ENCODE results near the gene CCDC85B.
A peak's percentile ranks its signal among the peaks of the same experiment; 100 is the strongest.

Gene CCDC85B

DNA sequence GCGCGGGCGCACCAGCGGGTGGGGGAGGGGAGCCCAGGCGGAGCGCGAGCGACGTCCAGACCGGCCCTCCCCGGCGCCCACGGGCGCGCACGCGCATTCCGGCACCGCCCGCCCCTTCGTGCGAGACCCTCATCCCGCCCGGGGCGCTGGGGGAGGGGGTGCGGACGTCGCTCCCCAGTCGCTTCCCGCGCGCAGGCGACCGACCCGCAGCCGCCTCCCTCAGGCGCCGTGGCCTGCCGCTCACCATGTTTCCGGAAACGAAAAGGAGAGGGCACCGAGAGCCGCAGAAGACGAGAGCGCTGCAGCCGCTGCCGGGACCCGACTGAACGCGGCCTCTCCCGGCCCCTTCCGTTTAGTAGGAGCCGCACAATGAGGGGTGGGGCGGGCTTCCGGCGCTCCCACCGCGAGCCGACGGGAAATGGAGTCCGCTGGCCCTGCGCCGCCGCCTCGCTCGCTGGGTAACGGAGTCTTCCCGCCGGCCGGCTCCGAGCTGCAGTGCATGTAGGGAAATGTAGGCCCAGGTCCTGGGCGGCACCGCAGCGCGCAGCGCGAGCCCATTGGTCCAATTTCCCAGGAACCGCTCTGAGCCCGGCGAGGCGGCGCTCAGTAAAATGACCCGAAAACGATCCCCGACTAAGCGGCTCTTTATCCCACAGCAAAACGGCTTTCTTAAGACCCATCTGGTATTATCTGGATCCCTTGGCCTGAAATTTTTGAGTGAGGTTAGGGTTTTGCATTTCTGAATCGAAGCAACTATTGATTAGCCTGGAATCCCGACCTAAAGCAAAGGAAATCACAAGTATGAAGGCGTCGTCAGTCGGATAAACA is 32.4 kb upstream of the CCDC85B start, which contains the start of gene CFL1:
CFL1 (minus strand) TSS at position 328 of the 828 bp plus-strand sequence; CDS start at position 247, 81 bp downstream.
- DNase-seq = peak; percentile 91

DNA sequence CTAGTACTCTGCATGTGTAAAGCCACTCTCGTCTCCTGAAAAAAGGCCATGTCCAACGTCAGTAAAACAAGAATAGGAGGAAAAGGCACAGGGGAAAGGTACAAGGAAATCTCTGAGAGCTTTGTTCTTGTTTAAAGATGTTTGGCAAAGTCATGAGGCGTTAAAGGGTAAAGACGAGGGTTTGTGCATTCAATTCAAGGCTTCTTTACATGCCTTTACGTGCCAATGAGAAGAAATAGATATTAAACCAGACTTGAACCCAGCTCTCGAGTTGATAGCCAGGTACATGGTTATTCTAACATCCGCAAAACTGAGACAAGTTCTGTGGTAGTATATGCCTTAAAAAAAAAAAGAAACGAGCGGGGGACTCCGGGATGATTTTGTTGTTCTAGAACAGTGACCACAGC is 31.8 kb upstream of the CCDC85B start:
- DNase-seq = no peak

DNA sequence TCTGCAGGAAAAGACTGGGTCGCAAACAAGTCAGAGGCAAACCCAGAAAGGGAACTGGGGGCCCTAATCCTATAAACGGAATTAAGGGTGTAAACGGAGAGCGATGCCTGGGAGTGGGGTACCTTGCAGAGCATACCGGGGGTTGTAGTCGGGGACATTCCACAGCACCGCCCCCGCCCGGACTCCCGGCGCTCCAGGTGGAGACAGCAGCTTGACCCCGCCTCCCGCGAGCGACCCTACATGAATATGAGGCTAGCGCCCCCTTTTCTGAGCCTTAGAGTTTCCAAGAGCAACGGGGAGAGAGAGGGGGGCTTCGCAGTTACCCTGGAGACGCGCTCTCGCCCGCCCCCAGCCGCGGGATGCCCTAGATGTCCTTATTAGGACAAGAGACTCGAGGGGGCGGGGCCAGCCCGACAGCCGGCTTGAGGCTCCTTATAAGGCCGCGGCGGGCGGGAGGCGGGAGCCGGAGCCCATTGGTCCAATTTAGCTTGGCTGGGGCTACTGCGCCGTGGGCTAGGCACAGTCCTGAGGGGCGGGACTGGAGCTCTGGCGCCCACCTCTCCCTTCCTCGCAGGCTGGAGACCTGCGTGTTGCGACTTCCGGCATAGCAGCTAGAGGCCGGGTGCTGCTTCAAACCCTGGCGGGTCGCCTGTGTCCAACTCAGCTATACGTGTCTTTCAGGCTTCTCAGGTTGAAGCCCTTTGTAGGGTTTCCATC is 31.2 kb upstream of the CCDC85B start:
- peak; percentile 98 for DNase-seq

DNA sequence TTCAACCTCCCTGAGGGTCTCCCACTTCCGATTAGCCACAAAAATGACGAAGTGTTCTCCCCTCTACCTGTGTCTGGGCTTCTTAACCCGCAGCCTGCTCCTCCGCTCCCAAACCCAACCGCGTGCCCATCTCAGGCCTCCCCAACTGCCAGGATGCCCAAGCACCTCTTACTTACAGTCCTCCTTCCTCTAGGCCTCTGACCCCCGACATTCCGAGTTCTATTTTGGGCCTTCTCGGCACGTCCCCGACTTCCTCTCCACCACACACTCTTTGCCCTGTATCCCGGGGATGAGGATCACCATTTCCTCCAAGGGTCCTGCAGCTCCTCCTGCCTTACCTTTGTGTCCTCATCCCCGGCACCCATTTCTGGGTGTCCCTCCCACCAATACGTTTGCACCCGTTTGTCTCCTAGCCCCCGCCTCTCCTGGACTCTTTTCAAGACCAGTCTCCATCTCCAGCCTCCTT is 30.6 kb upstream of the CCDC85B start:
- DNase-seq = no peak

DNA sequence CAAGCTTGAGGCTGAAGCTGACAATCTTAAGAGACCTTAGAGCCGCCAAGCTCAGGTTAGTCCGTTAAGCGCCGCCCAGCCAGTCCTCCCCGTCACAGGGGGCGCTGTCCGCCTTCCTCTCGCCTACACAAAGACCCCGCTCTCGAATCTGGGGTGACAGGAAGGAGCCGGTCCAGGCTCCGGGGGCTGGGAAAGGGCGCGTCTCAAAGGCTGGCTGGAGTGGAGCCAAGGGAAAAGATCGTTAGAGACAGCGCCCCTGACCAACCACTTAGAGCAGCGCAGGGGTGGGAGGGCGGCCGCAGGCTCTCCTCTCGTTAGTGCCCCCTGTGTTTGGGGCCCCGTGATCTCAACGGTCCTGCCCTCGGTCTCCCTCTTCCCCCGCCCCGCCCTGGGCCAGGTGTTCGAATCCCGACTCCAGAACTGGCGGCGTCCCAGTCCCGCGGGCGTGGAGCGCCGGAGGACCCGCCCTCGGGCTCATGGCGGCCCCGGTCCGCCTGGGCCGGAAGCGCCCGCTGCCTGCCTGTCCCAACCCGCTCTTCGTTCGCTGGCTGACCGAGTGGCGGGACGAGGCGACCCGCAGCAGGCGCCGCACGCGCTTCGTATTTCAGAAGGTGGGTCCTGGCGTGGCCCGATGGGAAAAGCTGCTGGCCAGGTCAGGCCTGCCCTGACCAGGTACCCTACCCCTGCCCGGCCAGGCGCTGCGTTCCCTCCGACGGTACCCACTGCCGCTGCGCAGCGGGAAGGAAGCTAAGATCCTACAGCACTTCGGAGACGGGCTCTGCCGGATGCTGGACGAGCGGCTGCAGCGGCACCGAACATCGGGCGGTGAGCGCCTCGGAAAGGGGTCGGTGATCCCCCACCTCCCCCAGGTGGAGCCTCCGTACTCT is 30.0 kb upstream of the CCDC85B start, which contains the start of gene MUS81:
MUS81 (plus strand) TSS at position 156 of the 887 bp plus-strand sequence; CDS start at position 477, 321 bp downstream.
- DNase-seq = peak; percentile 88

DNA sequence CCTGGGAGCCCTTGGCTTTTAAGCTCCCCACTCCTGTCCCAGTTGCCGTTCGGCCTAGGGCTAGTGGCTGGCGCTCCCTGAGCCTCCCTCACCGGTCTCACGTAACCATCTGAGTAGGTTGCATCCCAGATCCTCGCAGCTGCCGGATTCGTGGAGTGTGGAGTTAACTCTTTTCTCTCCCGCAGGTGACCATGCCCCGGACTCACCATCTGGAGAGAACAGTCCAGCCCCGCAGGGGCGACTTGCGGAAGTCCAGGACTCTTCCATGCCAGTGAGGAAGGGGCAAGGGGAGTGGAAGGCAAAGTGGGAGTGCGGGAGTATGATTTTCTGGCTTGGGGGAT is 29.3 kb upstream of the CCDC85B start:
- DNase-seq = no peak

DNA sequence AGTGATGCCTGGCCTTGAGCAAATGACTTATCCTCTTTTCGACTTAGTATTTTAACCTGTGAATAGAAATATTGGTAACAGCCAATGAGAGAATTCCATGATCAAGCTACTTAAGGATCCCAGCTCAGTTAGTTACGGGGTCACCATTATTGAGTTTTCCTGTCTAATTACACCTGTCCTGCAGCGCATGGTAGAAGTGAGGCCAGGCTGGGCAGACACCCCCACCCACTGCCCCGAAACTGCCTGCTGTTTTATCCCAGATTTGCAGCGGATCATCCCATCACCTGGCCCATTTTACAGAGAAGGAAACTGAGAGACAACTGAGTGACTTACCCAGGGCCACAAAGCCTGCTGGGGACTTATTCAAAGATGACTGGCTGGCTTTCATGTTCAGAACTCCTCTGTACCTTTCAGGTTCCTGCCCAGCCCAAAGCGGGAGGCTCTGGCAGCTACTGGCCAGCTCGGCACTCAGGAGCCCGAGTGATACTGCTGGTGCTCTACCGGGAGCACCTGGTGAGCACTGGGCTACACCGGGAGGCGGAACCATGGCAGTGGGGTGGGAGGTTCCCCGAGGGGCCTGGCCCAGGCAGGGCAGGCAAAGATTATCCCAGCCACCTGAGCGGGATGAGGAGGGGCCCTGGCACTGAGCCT is 28.8 kb upstream of the CCDC85B start:
- DNase-seq = no peak

DNA sequence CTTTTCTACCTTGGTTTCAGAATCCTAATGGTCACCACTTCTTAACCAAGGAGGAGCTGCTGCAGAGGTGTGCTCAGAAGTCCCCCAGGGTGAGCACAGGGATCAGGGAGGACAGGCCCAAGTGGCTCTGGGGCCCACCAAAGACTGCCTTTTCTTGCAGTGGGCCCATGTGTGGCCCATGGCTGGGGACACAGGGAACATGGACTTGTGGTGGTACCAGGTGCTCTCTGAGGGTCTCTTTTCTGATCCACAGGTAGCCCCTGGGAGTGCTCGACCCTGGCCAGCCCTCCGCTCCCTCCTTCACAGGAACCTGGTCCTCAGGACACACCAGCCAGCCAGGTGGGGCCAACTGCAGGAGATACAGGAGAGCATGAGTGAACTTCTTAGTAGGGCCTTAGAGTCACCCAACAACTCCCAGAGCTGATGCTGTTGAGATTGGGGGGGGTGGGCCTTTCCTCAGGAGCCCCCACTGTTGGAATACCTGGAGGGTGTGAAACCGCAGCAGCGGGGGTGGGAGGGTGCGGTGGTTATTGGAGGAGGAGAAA is 28.2 kb upstream of the CCDC85B start:
- no peak for DNase-seq

DNA sequence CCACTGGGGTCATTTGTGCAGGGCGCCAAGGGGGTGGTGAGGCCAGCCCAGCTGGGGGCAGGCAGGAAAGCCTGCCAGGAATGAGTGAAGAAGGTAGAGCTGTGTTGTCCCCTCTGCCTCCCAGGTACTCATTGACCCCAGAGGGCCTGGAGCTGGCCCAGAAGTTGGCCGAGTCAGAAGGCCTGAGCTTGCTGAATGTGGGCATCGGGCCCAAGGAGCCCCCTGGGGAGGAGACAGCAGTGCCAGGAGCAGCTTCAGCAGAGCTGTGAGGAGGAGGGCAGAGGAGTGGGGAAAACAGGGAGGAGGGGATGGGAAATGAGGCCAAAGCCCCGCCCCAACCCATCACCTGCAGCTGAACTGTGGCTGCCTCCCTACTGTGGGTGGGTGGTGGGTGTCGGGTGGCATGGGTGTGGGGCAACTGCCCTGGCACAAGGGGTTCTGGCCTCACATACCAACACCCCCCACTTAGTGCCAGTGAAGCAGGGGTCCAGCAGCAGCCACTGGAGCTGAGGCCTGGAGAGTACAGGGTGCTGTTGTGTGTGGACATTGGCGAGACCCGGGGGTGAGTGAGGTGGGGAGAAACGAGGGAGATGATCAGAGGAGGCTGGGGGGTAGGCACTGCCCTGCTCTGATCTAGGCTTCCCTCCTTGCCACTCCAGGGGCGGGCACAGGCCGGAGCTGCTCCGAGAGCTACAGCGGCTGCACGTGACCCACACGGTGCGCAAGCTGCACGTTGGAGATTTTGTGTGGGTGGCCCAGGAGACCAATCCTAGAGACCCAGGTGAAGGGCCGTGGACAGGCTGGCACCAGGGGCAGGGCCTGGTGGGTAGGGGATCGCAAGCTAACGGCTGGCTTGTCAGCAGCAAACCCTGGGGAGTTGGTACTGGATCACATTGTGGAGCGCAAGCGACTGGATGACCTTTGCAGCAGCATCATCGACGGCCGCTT is 27.3 kb upstream of the CCDC85B start:
- DNase-seq = no peak

DNA sequence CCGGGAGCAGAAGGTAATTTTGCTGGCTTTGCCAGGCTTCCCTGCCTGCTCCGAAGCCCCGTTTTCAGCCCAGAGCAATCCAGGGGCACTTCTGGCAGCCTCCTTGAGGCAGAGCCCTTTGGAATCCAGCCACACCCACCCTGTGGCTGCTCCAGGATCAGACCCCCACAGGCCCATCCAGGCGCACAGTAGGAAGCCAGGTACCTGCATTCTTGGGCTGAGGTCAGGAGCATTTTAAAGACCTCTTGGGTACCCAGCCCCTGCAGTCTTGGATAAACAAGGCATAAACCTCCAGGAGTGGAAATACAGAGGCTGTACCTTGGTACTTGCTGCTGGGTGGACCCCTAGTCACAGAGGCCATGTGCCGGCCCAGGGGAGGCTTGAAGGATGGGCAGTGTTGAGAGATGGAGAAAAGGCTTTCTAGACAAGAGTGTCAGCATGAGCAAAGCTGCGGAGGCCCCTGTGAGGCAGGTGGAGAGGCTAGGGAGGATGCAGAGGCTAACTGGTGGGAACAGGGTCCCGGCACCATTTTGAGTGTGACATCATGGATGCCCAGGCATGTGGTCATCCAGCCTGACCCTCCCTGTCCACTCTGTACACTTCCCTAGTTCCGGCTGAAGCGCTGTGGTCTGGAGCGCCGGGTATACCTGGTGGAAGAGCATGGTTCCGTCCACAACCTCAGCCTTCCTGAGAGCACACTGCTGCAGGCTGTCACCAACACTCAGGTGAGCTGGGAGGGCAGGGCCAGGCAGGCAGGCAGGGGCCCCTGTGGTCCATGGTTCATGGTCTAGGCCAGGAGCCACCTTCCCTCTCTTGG is 26.4 kb upstream of the CCDC85B start:
- no peak for DNase-seq

DNA sequence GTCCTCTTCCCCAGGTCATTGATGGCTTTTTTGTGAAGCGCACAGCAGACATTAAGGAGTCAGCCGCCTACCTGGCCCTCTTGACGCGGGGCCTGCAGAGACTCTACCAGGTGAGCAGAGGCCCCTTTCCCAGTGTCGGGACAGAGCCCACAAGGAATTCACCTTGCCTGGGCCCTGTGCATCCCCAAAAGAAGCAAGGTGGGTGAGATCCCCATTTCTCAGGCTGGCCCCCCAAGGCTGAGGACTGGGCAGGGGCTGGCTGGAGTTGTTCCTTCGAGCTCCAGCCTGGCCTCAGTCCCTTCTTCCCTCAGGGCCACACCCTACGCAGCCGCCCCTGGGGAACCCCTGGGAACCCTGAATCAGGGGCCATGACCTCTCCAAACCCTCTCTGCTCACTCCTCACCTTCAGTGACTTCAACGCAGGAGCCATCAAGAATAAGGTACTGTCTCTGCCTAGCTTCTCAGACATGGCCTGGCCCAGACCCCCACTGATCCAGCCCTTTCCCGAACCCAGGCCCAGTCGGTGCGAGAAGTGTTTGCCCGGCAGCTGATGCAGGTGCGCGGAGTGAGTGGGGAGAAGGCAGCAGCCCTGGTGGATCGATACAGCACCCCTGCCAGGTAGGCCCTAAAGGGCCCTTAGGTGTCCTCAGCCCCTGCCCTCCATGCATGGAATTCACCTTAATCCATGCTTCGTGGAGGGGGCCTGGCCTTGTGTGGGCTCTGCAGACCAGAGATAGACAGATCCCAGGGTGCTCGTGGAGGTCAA is 25.6 kb upstream of the CCDC85B start:
- DNase-seq = no peak

DNA sequence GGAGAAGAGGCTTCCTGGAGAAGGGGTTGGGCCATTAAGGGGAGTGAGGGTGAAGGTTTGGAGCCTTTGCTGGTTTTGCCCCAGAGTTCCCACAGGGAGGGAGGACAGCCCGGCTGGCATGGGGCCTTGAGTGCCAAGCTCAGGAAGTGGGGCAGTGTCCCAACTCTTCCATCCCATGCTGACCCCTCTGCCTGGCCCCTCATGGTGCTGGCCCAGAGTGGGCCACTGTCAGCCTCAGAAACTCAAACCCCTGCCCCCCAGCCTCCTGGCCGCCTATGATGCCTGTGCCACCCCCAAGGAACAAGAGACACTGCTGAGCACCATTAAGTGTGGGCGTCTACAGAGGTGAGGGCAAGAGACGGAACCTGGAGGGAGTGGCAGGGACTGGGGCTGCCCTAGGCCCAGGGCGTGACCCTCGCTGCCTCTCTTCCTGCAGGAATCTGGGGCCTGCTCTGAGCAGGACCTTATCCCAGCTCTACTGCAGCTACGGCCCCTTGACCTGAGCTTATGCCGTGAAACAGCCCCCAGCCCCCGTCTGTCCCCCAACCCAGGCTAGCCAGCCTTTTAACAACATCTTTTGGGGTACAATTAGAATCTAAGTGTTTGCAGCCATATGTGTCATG is 24.8 kb upstream of the CCDC85B start:
- DNase-seq = no peak

DNA sequence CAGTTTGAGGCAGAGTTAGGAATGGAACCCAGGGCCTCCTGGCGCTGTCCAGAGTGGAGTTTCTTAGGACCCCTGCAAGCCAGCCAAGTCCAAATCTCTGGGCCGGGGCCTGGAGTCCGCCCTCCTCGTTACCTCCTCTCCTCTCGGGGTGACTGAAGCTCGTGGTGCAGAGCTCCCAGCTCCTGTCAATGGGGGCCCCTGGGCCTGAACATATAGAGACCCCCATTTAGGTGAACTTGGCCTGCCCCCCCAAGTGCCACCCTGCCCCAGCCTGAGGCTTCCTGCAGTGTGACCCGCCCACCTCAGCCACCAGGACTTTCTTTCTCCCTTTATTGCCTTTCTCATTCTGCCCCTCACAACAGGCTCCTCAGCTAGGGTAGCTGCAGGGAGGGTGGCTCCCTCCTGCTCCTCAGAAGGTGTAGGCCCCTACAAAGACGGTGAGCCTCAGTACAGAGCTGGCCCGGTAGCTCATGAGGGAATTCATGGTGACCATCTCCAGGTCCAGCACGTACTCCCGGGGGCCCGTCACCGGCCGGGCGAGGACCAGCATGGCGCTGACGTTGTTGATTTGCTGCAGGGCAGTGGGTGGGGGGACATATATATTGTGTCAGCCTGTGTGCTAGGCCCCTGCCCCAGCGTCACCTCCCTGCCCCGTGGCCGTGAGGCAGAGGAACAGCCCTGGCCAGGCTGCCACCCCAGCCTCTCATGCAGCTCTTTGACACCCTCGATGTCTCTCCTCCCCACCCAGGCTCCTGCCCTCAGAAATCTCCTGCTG is 23.8 kb upstream of the CCDC85B start:
- no peak for DNase-seq

DNA sequence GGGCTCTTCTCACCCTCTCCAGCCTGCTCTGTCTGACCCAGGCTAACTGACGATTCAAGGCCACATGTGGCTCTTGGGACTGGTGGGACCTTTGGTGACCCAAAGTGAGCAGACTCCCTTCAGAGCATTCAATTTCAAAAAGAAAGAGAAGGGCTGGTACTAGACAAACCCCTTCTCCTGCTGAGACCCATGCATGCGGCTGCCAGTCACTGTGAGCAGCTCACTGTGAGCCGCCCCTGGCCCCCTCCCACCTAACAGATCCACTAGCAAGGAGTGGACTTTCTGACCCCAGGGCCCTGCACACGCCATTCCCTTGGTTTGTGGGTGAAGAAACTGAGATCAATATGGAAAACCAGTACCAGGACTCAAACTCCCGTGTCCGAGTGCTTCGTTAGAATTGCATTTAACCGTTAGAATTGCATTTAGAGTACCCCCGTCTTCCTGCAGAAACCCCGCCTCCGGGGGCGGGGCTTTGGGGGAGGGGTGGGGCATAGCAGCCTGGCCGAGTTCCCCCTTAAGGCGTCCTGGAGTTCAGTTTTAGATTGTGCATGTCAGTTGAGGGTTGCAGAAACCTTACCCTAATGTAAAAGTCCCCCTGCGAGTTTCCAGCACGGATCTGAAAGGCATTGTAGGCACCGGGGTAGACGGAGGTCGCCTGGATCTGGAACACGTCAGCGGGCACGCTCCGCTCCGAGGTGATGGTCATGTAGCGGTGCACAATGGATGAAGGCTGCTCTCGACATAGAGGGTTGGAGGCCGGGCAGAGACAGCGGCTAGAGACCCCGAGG is 23.0 kb upstream of the CCDC85B start:
- DNase-seq = no peak

DNA sequence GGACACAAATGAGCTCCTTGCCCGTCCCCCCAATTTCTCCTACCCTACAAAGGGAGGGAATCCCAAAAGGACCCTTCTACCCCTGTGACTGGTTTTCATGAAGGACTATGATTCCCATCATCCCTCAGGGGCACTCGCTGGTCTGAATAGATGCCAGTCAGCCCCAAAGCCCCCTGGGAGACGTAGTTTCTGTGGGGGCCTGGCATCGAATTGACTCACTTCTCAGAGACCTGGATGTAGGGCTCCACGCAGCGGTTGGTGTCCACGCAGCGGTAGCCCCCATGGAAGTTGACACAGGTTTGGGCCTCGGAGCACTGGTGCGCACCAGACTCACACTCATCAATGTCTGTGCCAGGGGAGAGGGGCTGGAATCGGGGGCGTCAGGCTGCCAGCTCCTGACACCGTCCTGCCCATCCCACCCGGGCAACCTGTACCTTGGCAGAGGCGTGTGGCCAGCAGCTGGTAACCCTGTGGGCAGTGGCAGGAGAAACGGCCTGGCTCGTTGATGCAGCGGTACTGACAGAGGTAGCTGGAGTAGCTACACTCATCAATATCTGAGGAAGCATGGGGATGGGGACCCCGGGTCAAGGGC is 22.3 kb upstream of the CCDC85B start:
- no peak for DNase-seq

DNA sequence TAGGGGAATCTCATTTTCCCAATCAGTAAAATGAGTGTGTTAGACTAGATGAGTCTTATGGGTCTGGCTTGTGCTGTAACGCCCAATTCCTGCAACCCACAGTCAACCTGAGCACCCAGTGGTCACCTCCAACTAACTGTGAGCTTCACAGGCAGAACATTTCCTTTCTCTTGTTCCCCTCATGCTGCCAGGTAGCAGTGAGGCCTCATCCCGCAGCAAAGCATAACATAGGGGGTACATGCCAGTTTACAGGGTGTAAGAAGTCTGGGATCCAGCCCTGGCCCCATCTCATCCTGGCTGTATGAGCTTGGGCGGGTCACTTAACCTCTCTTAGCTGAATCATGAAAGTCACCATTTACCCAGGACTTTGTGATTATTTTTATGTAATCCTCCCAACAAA is 21.6 kb upstream of the CCDC85B start:
- no peak for DNase-seq
